ENCODE measurements around the gene SLC6A19. TPM values are rescaled to one million over a fixed set of nuclear protein-coding genes. Genes with fewer than 3 reads are reported as not detected.

SLC6A19 gene
- total RNA-seq, 1 donor from 2014 or later, result not detected

GRCh38 chr5:1268666-1269065 is 67.3 kb downstream of the SLC6A19 start:
- TF ChIP-seq CTCF (IDR thresholded peaks at IDR 0.05) (no peak), POLR2A (IDR thresholded peaks at IDR 0.05) (no peak), POLR2AphosphoS5 (IDR thresholded peaks at IDR 0.05; ENCODE audit: insufficient read depth in 1 of 2, low read depth in 1 of 2) (no peak)
- Histone ChIP-seq H3K27ac (no peak overlapping the region), H3K4me3 (no peak overlapping the region), H3K27me3 (no peaks in the 10 kb centered on the region), H3K9me3 (no peaks in the 10 kb centered on the region), H3K36me3 (no peaks in the 10 kb centered on the region), H3K4me1 (no peaks in the 10 kb centered on the region)
- DNase-seq (ENCODE audit: extremely low spot score in 2 of 2), result no peak
- intact Hi-C loops (cut with DNase I), result no loop called here

GRCh38 chr5:1270426-1270825 is 69.0 kb downstream of the SLC6A19 start:
- H3K4me1 ChIP-seq, result no peaks in the 10 kb centered on the region
- H3K36me3 ChIP-seq, result no peaks in the 10 kb centered on the region
- no peak overlapping the region for H3K4me3 ChIP-seq
- H3K27me3 ChIP-seq, result no peaks in the 10 kb centered on the region
- no peak for DNase-seq (ENCODE audit: extremely low spot score in 2 of 2)
- no peak overlapping the region for H3K27ac ChIP-seq
- intact Hi-C loops (cut with DNase I), result no loop called here
- H3K9me3 ChIP-seq, result no peaks in the 10 kb centered on the region
- no peak for TF ChIP-seq POLR2AphosphoS5 (IDR thresholded peaks at IDR 0.05; ENCODE audit: insufficient read depth in 1 of 2, low read depth in 1 of 2)
- TF ChIP-seq CTCF (IDR thresholded peaks at IDR 0.05), result no peak
- TF ChIP-seq POLR2A (IDR thresholded peaks at IDR 0.05), result no peak

- Histone ChIP-seq H3K9me3 (no peaks in the 10 kb centered on the region), H3K27ac (no peak overlapping the region), H3K4me1 (no peaks in the 10 kb centered on the region), H3K4me3 (no peak overlapping the region), H3K27me3 (no peaks in the 10 kb centered on the region), H3K36me3 (no peaks in the 10 kb centered on the region)
- TF ChIP-seq POLR2A (IDR thresholded peaks at IDR 0.05), result no peak
- no peak for TF ChIP-seq POLR2AphosphoS5 (IDR thresholded peaks at IDR 0.05; ENCODE audit: insufficient read depth in 1 of 2, low read depth in 1 of 2)
- TF ChIP-seq CTCF (IDR thresholded peaks at IDR 0.05), result no peak
- no peak for DNase-seq (ENCODE audit: extremely low spot score in 2 of 2)
- intact Hi-C loops (cut with DNase I), result no loop called here
These were observed 69.8 kb downstream of the SLC6A19 start for GRCh38 chr5:1270933-1271914.

- H3K27me3 ChIP-seq, result no peaks in the 10 kb centered on the region
- no peaks in the 10 kb centered on the region for H3K4me1 ChIP-seq
- intact Hi-C loops (cut with DNase I), result no loop called here
- no peaks in the 10 kb centered on the region for H3K36me3 ChIP-seq
- no peak overlapping the region for H3K27ac ChIP-seq
- H3K9me3 ChIP-seq, result no peaks in the 10 kb centered on the region
- DNase-seq (ENCODE audit: extremely low spot score in 2 of 2), result no peak
- no peak overlapping the region for H3K4me3 ChIP-seq
- no peak for TF ChIP-seq CTCF (IDR thresholded peaks at IDR 0.05)
- TF ChIP-seq POLR2AphosphoS5 (IDR thresholded peaks at IDR 0.05; ENCODE audit: insufficient read depth in 1 of 2, low read depth in 1 of 2), result no peak
- TF ChIP-seq POLR2A (IDR thresholded peaks at IDR 0.05), result no peak
These were observed 70.8 kb downstream of the SLC6A19 start for GRCh38 chr5:1272201-1272600.

GRCh38 chr5:1273745-1274144 is 72.3 kb downstream of the SLC6A19 start:
- Histone ChIP-seq H3K27me3 (no peaks in the 10 kb centered on the region), H3K9me3 (no peaks in the 10 kb centered on the region), H3K36me3 (no peaks in the 10 kb centered on the region), H3K4me3 (no peak overlapping the region), H3K27ac (no peak overlapping the region), H3K4me1 (no peaks in the 10 kb centered on the region)
- intact Hi-C loops (cut with DNase I), result no loop called here
- TF ChIP-seq CTCF (IDR thresholded peaks at IDR 0.05), result no peak
- no peak for TF ChIP-seq POLR2AphosphoS5 (IDR thresholded peaks at IDR 0.05; ENCODE audit: insufficient read depth in 1 of 2, low read depth in 1 of 2)
- no peak for TF ChIP-seq POLR2A (IDR thresholded peaks at IDR 0.05)
- DNase-seq (ENCODE audit: extremely low spot score in 2 of 2), result no peak
